GM19240 (cell line): ENCODE measurements around the gene DLGAP1.

Experiments used
- DNase-seq: peaks from one replicate; pipeline ENCODE4 v3.0.0; 2011; ENCODE audit warnings: low spot score; ENCODE audit not compliant: insufficient read length

Gene DLGAP1

GRCh38 chr18:4242431-4243161 lies 212.5 kb downstream of the DLGAP1 start:
- no peak for DNase-seq

- DNase-seq: no peak
Measured at GRCh38 chr18:4241090-4241617, 214.0 kb downstream of the DLGAP1 start.

- DNase-seq: no peak
Measured at GRCh38 chr18:4238966-4239365, 216.1 kb downstream of the DLGAP1 start.

DNA sequence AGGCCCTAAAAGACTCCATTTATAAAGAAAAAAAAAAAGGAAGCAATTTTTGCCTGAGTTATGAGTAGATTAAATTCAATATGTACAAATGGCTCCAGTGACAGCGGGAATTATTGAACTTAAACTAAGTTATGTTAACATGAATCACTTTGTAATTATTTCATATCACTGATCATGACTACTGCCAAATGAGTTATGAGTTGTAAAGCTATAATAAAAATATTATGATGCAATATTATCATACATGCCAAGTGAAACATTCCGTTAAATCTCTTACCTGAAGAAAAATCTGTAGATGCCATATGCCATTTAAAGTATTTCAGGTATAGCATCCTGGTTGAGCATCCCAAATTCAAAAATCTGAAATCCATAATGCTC lies 217.5 kb downstream of the DLGAP1 start:
- DNase-seq: no peak

GRCh38 chr18:4236940-4237663 lies 218.0 kb downstream of the DLGAP1 start:
- DNase-seq: no peak

DNA sequence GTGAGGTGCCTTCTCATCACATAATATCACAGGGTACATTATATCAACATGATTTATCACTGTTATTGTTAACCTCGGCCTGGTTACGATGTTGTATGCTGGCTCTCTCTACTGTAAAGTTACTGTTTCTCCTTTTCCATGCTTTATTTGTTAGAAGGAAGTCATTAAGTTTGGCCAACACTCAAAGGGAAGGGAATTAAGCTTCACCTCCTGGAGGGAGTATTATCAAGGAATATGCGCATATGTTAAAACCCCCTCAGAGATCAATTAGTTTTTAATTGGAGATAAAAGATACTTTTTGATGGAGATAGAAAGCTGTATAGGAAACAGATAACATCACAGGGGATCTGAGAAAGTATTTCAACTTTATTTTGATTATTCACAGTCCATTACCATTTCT lies 221.6 kb downstream of the DLGAP1 start:
- DNase-seq: no peak

GRCh38 chr18:4232656-4233055 lies 222.5 kb downstream of the DLGAP1 start:
- no peak for DNase-seq

DNA sequence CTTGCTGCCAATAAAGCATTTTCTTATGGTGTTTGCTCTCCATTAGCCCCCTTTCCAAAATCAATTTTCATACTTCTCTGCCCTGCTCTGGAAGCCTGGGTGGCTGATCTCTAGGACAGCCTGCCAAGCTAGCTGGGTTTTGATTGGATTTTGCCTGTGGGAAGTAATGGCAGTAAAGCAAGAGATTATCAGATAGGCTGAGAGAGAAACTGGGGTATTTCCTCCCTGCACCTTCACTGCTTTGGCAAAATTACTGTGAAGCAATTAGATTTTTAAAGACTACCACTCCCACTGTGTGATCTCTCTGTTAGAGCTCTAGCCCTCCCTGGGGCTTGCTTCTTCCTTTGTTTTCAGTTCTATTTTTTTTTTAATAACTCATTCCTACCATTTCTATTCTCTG lies 223.8 kb downstream of the DLGAP1 start:
- no peak for DNase-seq

DNA sequence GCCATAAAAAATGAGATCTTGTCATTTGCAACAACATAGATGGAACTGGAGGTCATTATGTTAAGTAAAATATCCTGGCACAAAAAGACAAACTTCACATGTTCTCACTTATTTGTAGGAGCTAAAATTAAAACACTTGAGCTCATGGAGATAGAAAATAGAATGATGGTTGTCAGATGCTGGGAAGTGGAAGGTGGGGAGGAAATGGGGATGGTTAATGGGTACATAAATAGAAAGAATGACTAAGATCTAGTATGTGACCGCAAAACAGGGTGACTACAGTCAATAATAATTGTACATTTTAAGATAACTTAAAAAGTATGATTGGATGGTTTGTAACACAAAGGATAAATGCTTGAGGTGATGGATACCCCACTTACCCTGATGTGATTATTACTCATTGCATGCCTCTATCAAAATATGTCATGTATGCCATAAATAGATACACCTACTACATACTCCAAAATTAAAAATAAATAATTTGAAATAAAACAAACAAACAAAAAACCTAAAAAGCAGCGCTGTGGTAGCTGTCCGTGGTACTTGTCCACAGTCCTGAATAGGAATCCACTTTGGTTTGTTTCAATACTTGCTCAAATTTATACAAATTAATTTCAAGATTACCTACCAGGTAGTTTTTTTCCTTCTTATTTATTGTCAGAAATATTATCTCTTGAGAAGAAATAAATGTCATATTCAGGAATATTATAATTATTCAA lies 224.5 kb downstream of the DLGAP1 start:
- no peak for DNase-seq

DNA sequence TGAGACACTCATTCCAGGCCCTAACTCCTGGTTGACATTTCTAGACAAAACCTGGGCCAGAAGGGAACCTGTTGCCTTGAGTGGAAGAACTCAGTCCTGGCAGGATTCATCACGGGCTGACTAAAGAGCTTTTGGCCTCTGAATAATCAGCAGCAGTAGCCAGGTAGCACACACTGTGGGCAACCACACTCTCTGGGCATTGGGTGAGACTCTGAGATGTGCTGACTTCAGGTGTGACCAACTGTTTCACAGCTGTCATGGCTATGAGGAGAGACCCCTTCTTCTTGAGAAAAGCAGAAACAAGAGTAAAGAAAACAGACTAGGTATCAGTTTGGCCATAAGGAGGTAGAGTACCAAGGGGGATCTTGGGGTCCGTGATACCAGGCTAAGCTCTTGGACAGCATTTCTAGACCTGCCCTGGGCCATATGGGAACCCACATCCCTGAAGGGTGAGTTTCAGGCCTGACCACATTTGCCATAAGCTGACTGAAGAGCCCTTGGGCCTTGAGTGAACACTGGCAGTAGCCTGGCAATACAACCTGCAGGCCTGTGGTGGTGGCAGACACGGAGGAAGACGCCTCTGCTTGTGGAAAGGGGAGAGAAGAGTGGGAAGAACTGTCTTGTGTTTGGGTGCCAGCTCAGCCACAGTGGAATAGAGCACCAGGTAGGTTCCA lies 230.9 kb downstream of the DLGAP1 start:
- no peak for DNase-seq

- no peak for DNase-seq
Measured at GRCh38 chr18:4211111-4211837, 243.8 kb downstream of the DLGAP1 start.

DNA sequence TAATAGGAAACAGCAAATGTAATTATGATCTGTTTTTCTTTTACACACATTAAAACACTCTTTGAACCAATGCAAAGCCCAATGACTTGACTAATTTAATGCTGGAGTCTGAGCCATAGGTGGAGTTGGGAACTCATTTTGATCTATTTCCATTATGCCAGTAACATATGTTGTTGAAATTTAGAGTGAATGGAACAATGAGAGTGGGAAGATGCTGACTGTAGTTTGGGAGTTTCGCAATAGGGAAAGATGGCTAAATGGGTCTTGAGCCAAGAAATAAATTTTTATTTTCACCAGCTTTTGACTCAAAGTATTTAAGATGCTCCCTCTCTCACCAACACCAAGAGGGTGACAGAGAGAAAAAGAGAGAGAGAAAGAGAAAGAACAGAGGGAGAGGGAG lies 246.7 kb downstream of the DLGAP1 start:
- DNase-seq: no peak

DNA sequence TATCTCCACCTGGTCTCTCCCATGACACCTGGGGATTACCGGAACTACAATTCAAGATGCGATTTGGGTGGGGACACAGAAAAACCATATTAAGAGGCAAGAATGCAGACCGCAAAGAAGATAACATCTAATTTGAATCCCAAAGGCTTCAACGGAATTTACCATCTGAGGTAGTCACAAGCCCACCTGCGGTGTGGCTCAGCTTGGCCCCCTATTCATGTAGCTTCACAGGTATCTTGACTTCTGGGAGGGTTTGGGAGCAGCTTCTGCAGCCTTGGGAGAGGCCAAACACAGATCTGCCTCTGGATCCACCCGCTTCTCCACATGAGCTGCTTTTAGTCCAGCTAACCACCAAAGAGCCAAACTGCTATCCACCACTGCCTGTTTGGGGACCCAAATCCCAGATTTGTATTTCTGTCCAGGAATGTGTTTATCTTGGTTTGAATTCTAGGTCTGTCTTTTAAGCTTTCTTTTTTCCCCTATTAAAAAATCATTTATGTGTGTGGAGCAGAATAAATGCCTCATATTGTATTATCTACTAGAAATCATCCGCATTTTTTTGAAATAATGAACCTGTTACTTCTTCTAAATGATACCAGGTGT lies 247.6 kb downstream of the DLGAP1 start:
- DNase-seq: no peak

- no peak for DNase-seq
Measured at GRCh38 chr18:4204438-4204720, 250.7 kb downstream of the DLGAP1 start.

DNA sequence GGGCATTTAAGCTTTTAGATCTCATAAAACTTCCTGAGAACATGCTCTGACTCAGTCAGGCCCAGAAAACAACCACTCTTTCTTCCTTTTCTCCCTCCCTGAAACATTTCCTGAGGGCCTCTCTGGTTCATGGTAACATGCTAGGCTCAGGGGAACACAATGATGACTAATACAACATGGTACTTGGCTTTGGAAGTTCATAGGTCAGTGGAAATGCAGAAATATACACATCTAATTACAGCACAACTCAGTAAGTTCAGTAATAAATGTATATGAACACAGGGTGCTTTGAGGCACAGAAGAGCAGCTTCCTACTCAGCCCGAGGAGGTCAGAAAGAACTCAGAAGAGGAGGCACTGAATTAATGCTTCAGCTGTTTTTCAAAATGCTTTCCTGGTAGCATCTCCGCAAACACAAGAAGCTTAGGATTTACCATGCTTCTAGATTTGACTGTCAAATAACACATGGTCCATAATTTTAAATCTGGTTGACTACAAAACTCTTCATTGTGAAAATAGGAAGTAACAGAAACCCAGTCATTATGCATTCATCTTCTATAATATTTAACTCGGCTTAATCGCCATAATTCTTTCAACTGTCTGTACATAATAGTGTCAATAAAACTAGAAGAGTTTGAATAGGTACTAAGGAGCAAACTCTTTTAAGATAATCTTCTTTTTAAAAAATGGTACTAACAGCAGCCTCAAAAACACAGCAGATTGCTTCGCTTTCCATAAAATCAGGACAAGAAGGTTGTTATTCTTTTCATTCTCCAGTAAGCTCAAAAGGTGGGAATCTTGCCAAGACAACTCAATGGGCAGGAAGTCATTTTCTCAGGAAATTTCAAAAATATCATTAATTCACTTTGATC lies 251.3 kb downstream of the DLGAP1 start:
- no peak for DNase-seq

- no peak for DNase-seq
Measured at GRCh38 chr18:4200399-4200798, 254.7 kb downstream of the DLGAP1 start.

DNA sequence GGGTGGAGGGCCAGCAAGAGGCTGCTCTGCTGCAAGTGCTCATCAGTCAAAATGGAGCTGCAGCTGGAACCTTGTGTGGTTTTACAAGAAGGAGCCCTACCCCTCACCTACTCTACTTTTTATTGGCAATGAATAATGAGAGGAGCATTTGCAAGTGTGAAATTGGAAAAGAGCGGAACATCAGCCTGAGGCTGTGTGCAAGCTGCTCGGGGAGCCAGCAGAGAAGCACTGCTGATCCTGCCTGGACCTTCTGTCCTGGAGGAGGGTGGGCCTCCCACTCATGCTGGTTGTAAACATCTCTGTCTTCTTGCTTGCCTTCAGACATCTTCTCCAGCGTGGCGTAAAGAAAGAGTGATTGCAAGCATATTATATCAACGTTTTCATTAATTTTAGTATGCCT lies 256.2 kb downstream of the DLGAP1 start:
- DNase-seq: no peak

GRCh38 chr18:4196351-4196750 lies 258.8 kb downstream of the DLGAP1 start:
- DNase-seq: no peak

- no peak for DNase-seq
Measured at GRCh38 chr18:4193086-4193485, 262.0 kb downstream of the DLGAP1 start.
